BE2C (cell line): ENCODE measurements around the gene ARHGDIG.

Experiments used
- DNase-seq: peaks from one replicate; pipeline ENCODE4 v3.0.0-alpha.2; 2020
- H3K27me3 ChIP-seq: fragments of 250-450 bp; sonication (Bioruptor Pico); 2 replicates; pipeline ENCODE4 v1.5.1; 2020; ENCODE audit warnings: mild to moderate bottlenecking
- H3K36me3 ChIP-seq: fragments of 250-450 bp; sonication (Bioruptor Pico); 2 replicates; pipeline ENCODE4 v1.5.1; 2020; ENCODE audit warnings: mild to moderate bottlenecking
- H3K4me1 ChIP-seq: fragments of 250-450 bp; sonication (Bioruptor Pico); 2 replicates; pipeline ENCODE4 v1.5.1; 2020
- H3K4me3 ChIP-seq: 2 replicates; pipeline ENCODE4 v1.5.1; 2011; ENCODE audit warnings: low read depth, low read length
- H3K9me3 ChIP-seq: fragments of 250-450 bp; sonication (Bioruptor Pico); 2 replicates; pipeline ENCODE4 v1.5.1; 2020
- CTCF ChIP-seq: IDR thresholded peaks from 2 replicates; pipeline ENCODE4 v1.5.1; 2012; ENCODE audit warnings: mild to moderate bottlenecking, low read depth, low read length

Gene ARHGDIG

GRCh38 chr16:290681-291405 lies 10.5 kb downstream of the ARHGDIG start:
- TF ChIP-seq CTCF = no peak
- Histone ChIP-seq H3K27me3 (no peaks in the 10 kb centered on the region), H3K36me3 (peaks cover 24% of the 10 kb centered on the region), H3K9me3 (no peaks in the 10 kb centered on the region), H3K4me3 (no peak overlapping the region), H3K4me1 (no peaks in the 10 kb centered on the region)
- peak; percentile 15 for DNase-seq

- no peak for TF ChIP-seq CTCF
- Histone ChIP-seq H3K36me3 (peaks cover 21% of the 10 kb centered on the region), H3K9me3 (no peaks in the 10 kb centered on the region)
Measured at GRCh38 chr16:291539-291938, 11.1 kb downstream of the ARHGDIG start.

GRCh38 chr16:293043-293775 lies 12.8 kb downstream of the ARHGDIG start:
- DNase-seq = no peak
- no peak overlapping the region for H3K4me3 ChIP-seq
- H3K4me1 ChIP-seq = no peaks in the 10 kb centered on the region
- no peaks in the 10 kb centered on the region for H3K9me3 ChIP-seq
- peaks cover 7% of the 10 kb centered on the region for H3K36me3 ChIP-seq
- no peak for TF ChIP-seq CTCF
- H3K27me3 ChIP-seq = no peaks in the 10 kb centered on the region

More at GRCh38 chr16:291539-291938, 11.1 kb downstream of the ARHGDIG start:
- H3K4me1 ChIP-seq = no peaks in the 10 kb centered on the region
- H3K4me3 ChIP-seq = no peak overlapping the region
- no peaks in the 10 kb centered on the region for H3K27me3 ChIP-seq
- no peak for DNase-seq

- H3K9me3 ChIP-seq = no peaks in the 10 kb centered on the region
- no peak for DNase-seq
- no peak overlapping the region for H3K4me3 ChIP-seq
- no peak for TF ChIP-seq CTCF
- no peaks in the 10 kb centered on the region for H3K4me1 ChIP-seq
- H3K27me3 ChIP-seq = no peaks in the 10 kb centered on the region
- no peaks in the 10 kb centered on the region; the same call in none of the 2 replicates for H3K36me3 ChIP-seq
Measured at GRCh38 chr16:296276-296675, 15.9 kb downstream of the ARHGDIG start.

GRCh38 chr16:296806-297510 lies 16.6 kb downstream of the ARHGDIG start:
- no peak for TF ChIP-seq CTCF
- Histone ChIP-seq H3K9me3 (no peaks in the 10 kb centered on the region), H3K27me3 (no peaks in the 10 kb centered on the region), H3K4me3 (no peak overlapping the region), H3K36me3 (no peaks in the 10 kb centered on the region; the same call in none of the 2 replicates), H3K4me1 (no peaks in the 10 kb centered on the region)
- no peak for DNase-seq
